GM12801 (cell line): Measurements from ENCODE around the gene LRRC49.

ENCODE experiments used
- CTCF ChIP-seq: IDR thresholded peaks from one replicate; pipeline ENCODE4 v1.5.1; 2011; ENCODE audit warnings: control low read depth; ENCODE audit not compliant: insufficient read length; ENCODE audit errors: extremely low read depth

LRRC49 gene

GRCh38 chr15:70995383-70995970 lies 102.9 kb downstream of the LRRC49 start:
- TF ChIP-seq CTCF, result no peak

- TF ChIP-seq CTCF, result no peak
Observed at GRCh38 chr15:70998319-70998718, 105.7 kb downstream of the LRRC49 start.

- no peak for TF ChIP-seq CTCF
Observed at GRCh38 chr15:71002316-71002715, 109.7 kb downstream of the LRRC49 start.

- no peak for TF ChIP-seq CTCF
Observed at GRCh38 chr15:71003319-71003718, 110.7 kb downstream of the LRRC49 start.

- no peak for TF ChIP-seq CTCF
Observed at GRCh38 chr15:71005895-71006294, 113.3 kb downstream of the LRRC49 start.

GRCh38 chr15:71008250-71008870 lies 115.7 kb downstream of the LRRC49 start:
- no peak for TF ChIP-seq CTCF

- TF ChIP-seq CTCF, result no peak
Observed at GRCh38 chr15:71010472-71010871, 117.8 kb downstream of the LRRC49 start.
